SK-N-SH (cell line): ENCODE measurements around the gene PLD6. TPM values are rescaled to one million over a fixed set of nuclear protein-coding genes. Genes with fewer than 3 reads are reported as not detected.
"Not testable (repeated sequence)": the region's sequence is repeated elsewhere in the genome, so short reads cannot be mapped to it uniquely, and the experiment has no call there.

ENCODE experiments used
- CTCF ChIA-PET: fragments of 300-600, 350-600 bp; formaldehyde crosslinking; extraction: SDS; loops from one replicate; lab custom pipeline; 2021; lab: Yijun Ruan, JAX
- POLR2A ChIA-PET: fragments of 350-600 bp; sonication (Branson Sonifier 250); formaldehyde crosslinking; extraction: SDS; loops from one replicate; lab custom pipeline; 2020; ENCODE audit warnings: antibody characterized with exemption, inconsistent platforms; lab: Yijun Ruan, JAX
- DNase-seq: peaks from one replicate; pipeline ENCODE4 v3.0.0; 2012
- H2AFZ ChIP-seq: fragments of 200-600 bp; sonication (generic); 2 replicates; pipeline ENCODE4 v1.8.1; 2016; ENCODE audit warnings: antibody characterized with exemption, mild to moderate bottlenecking, low read depth
- H3F3A ChIP-seq: fragments of 200-600 bp; sonication (generic); replicated peaks from 2 replicates; pipeline ENCODE3; 2016; ENCODE audit warnings: antibody characterized with exemption, mild to moderate bottlenecking; ENCODE audit not compliant: insufficient read depth
- H3K27ac ChIP-seq, 2 experiments: fragments of 200-500 bp in 1 of 2; fragments of 200-600 bp in 1 of 2; sonication (Bioruptor generic) in 1 of 2; sonication (generic), shearing (Covaris generic) in 1 of 2; 2 replicates each; pipeline versions ENCODE4 v1.5.1 to v1.6.1; 2014 to 2016; ENCODE audit warnings: low read depth in 2 of 2, inconsistent platforms in 1 of 2, low read length in 1 of 2, mild to moderate bottlenecking in 1 of 2, mixed read lengths in 1 of 2
- H3K27me3 ChIP-seq: fragments of 200-600 bp; sonication (generic), shearing (Covaris generic); 2 replicates; pipeline ENCODE4 v1.6.1; 2016; ENCODE audit warnings: mixed run types; ENCODE audit not compliant: insufficient read depth
- H3K36me3 ChIP-seq, 2 experiments: fragments of 200-500 bp in 1 of 2; fragments of 200-600 bp in 1 of 2; sonication (Bioruptor generic) in 1 of 2; sonication (generic) in 1 of 2; replicated peaks in 1 of 2; 2 replicates each; pipeline versions ENCODE3 to v1.5.1; 2014 to 2016; ENCODE audit warnings: low read length in 1 of 2, mild to moderate bottlenecking in 1 of 2; ENCODE audit not compliant: insufficient read depth in 2 of 2, control insufficient read depth in 1 of 2
- H3K4me1 ChIP-seq, 2 experiments: fragments of 200-500 bp in 1 of 2; fragments of 200-600 bp in 1 of 2; sonication (Bioruptor generic) in 1 of 2; sonication (generic), shearing (Covaris generic) in 1 of 2; 2 replicates each; pipeline versions ENCODE4 v1.5.1 to v1.6.1; 2014 to 2016; ENCODE audit warnings: low read depth in 1 of 2, low read length in 1 of 2, mixed run types in 1 of 2; ENCODE audit not compliant: insufficient read depth in 2 of 2, control insufficient read depth in 1 of 2
- H3K4me2 ChIP-seq: fragments of 200-600 bp; sonication (generic), shearing (Covaris generic); 2 replicates; pipeline ENCODE4 v1.6.1; 2017; ENCODE audit warnings: mixed run types
- H3K4me3 ChIP-seq, 2 experiments: fragments of 200-500 bp in 1 of 2; fragments of 200-600 bp in 1 of 2; sonication (Bioruptor generic) in 1 of 2; sonication (generic), shearing (Covaris generic) in 1 of 2; 2 replicates each; pipeline versions ENCODE4 v1.5.1 to v1.8.1; 2014 to 2016; ENCODE audit warnings: low read depth in 2 of 2, inconsistent platforms in 1 of 2, low read length in 1 of 2, mild to moderate bottlenecking in 1 of 2, mixed read lengths in 1 of 2, moderate library complexity in 1 of 2
- H3K79me2 ChIP-seq: fragments of 200-600 bp; sonication (generic); 2 replicates; pipeline ENCODE4 v1.8.1; 2017; ENCODE audit warnings: mild to moderate bottlenecking; ENCODE audit not compliant: insufficient read depth
- H3K9ac ChIP-seq: fragments of 200-600 bp; sonication (generic); 2 replicates; pipeline ENCODE4 v1.6.1; 2017; ENCODE audit warnings: mixed run types
- H3K9me2 ChIP-seq: fragments of 200-600 bp; sonication (generic); 2 replicates; pipeline ENCODE4 v1.6.1; 2017; ENCODE audit warnings: mixed run types
- H3K9me3 ChIP-seq: fragments of 200-600 bp; sonication (generic); 2 replicates; pipeline ENCODE4 v1.6.1; 2017; ENCODE audit warnings: mixed run types, mild to moderate bottlenecking, moderate library complexity
- H4K20me1 ChIP-seq: fragments of 200-600 bp; sonication (generic); 2 replicates; pipeline ENCODE4 v1.6.1; 2017; ENCODE audit warnings: mild to moderate bottlenecking, mixed run types; ENCODE audit not compliant: insufficient read depth
- CHD2 ChIP-seq: fragments of 150-350 bp; IDR thresholded peaks from 2 replicates; pipeline ENCODE4 v1.6.1; 2018; ENCODE audit warnings: low read length; ENCODE audit not compliant: partially characterized antibody
- EZH2phosphoT487 ChIP-seq: fragments of 200-600 bp; sonication (generic); IDR thresholded peaks from 2 replicates; pipeline ENCODE4 v1.6.1; 2017; ENCODE audit warnings: low read depth, mixed run types, mild to moderate bottlenecking, antibody characterized with exemption, moderate library complexity, borderline replicate concordance
- GATA2 ChIP-seq: sonication (generic); formaldehyde crosslinking; IDR thresholded peaks from 2 replicates; pipeline ENCODE4 v1.5.0; 2020; ENCODE audit warnings: mild to moderate bottlenecking, missing genetic modification reagents
- JUND ChIP-seq: IDR thresholded peaks from 2 replicates; pipeline ENCODE4 v1.4.0; 2012
- MEF2A ChIP-seq: IDR thresholded peaks from 2 replicates; pipeline ENCODE4 v1.4.0; 2012; ENCODE audit warnings: low read depth, borderline replicate concordance
- NFIC ChIP-seq: IDR thresholded peaks from 2 replicates; pipeline ENCODE4 v1.4.0; 2012; ENCODE audit warnings: borderline replicate concordance
- RAD21 ChIP-seq: IDR thresholded peaks from 2 replicates; pipeline ENCODE4 v1.6.1; 2012; ENCODE audit warnings: mild to moderate bottlenecking, low read length
- RFX5 ChIP-seq: IDR thresholded peaks from 2 replicates; pipeline ENCODE4 v1.6.1; 2012; ENCODE audit warnings: mild to moderate bottlenecking, improper control_type of control experiment, low read length
- TAF1 ChIP-seq: IDR thresholded peaks from 2 replicates; pipeline ENCODE4 v1.6.1; 2012; ENCODE audit warnings: low read depth, mild to moderate bottlenecking, low read length, moderate library complexity, borderline replicate concordance
- TCF12 ChIP-seq: IDR thresholded peaks from 2 replicates; pipeline ENCODE4 v1.4.0; 2012
- TEAD4 ChIP-seq: IDR thresholded peaks from 2 replicates; pipeline ENCODE4 v1.4.0; 2012; ENCODE audit warnings: mild to moderate bottlenecking, borderline replicate concordance; ENCODE audit not compliant: insufficient read depth
- WGBS: methylation state at CpG from one replicate; pipeline ENCODE4 v1.1.6; 2017; ENCODE audit warnings: low lambda C conversion rate; 5-methylcytosine and 5-hydroxymethylcytosine counted together
- polyA plus RNA-seq, 3 experiments: library from polyadenylated mRNA; depleted of rRNA; stranded (reverse); fragments of >200 nt; gene quantifications; 2 replicates each; pipeline ENCODE4 v1.2.3, GENCODE V29; 2012
- TF ChIP-seq, protein P1 (sequence below): IDR thresholded peaks from 2 replicates; pipeline ENCODE4 v1.4.0; 2012; ENCODE audit warnings: low read depth, borderline replicate concordance
- TF ChIP-seq, protein P2 (sequence below): fragments of 150-350 bp; IDR thresholded peaks from 2 replicates; pipeline ENCODE4 v1.6.1; 2017; ENCODE audit warnings: antibody characterized with exemption, low read length, low read depth, borderline replicate concordance
- TF ChIP-seq, protein P3 (sequence below): IDR thresholded peaks from 2 replicates; pipeline ENCODE4; 2012
- TF ChIP-seq, protein P4 (sequence below): IDR thresholded peaks from 2 replicates; pipeline ENCODE4 v1.4.0; 2012; ENCODE audit warnings: low read depth

PLD6 gene
- polyA plus RNA-seq, 1 of the 3 experiments (the other 2 are of a cell fraction): 3.7 TPM

DNA sequence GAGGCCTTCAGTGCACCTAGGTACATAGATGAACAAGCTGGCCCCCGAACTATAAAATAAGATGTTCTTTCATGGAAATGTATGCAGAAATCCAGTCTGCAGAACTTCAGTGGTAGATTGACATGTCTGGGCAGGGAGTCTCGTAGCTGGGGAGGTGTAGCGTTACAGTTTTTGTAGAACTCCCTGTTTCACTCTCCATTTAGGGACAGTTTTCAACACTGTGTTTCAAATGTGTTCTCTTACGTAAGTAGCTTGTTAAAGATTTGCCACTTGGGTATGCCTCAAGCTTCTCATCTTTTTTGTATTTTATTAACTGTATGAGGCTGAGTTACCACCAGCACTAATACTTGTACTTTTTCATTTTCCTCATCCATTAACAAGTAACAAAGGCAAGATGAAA lies 46.6 kb downstream of the PLD6 start (continued):
- TF ChIP-seq, protein P1, sequence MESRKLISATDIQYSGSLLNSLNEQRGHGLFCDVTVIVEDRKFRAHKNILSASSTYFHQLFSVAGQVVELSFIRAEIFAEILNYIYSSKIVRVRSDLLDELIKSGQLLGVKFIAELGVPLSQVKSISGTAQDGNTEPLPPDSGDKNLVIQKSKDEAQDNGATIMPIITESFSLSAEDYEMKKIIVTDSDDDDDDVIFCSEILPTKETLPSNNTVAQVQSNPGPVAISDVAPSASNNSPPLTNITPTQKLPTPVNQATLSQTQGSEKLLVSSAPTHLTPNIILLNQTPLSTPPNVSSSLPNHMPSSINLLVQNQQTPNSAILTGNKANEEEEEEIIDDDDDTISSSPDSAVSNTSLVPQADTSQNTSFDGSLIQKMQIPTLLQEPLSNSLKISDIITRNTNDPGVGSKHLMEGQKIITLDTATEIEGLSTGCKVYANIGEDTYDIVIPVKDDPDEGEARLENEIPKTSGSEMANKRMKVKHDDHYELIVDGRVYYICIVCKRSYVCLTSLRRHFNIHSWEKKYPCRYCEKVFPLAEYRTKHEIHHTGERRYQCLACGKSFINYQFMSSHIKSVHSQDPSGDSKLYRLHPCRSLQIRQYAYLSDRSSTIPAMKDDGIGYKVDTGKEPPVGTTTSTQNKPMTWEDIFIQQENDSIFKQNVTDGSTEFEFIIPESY: no peak
- TF ChIP-seq, protein P2, sequence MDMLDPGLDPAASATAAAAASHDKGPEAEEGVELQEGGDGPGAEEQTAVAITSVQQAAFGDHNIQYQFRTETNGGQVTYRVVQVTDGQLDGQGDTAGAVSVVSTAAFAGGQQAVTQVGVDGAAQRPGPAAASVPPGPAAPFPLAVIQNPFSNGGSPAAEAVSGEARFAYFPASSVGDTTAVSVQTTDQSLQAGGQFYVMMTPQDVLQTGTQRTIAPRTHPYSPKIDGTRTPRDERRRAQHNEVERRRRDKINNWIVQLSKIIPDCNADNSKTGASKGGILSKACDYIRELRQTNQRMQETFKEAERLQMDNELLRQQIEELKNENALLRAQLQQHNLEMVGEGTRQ: no peak

DNA sequence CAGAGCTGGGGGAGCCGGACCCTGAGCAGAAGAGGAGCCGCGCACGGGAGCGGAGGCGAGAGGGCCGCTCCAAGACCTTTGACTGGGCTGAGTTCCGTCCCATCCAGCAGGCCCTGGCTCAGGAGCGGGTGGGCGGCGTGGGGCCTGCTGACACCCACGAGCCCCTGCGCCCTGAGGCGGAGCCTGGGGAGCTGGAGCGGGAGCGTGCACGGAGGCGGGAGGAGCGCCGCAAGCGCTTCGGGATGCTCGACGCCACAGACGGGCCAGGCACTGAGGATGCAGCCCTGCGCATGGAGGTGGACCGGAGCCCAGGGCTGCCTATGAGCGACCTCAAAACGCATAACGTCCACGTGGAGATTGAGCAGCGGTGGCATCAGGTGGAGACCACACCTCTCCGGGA lies 47.6 kb downstream of the PLD6 start:
- H3K9me3 ChIP-seq, H3K27me3 ChIP-seq, H3K9me2 ChIP-seq, POLR2A ChIA-PET, H3K9ac ChIP-seq, DNase-seq, H4K20me1 ChIP-seq, H3F3A ChIP-seq, H3K4me3 ChIP-seq, H3K4me2 ChIP-seq, H3K27ac ChIP-seq, H3K79me2 ChIP-seq, H2AFZ ChIP-seq: not testable (repeated sequence)
- CTCF ChIA-PET: interaction anchor here (1.4 to 4.0 kb wide), 2 partner anchors 17 to 167 kb away, joined by 3 to 18 read pairs; no protein-coding TSS in a partner anchor
- 95% methylated on average over 8 of the region's 33 CpGs for WGBS
- Histone ChIP-seq H3K4me1 (peaks cover 0 to 14% of the 10 kb centered on the region in 2 experiments; a peak in 2 of 4 replicates), H3K36me3 (peaks cover 45 to 83% of the 10 kb centered on the region in 2 experiments)

DNA sequence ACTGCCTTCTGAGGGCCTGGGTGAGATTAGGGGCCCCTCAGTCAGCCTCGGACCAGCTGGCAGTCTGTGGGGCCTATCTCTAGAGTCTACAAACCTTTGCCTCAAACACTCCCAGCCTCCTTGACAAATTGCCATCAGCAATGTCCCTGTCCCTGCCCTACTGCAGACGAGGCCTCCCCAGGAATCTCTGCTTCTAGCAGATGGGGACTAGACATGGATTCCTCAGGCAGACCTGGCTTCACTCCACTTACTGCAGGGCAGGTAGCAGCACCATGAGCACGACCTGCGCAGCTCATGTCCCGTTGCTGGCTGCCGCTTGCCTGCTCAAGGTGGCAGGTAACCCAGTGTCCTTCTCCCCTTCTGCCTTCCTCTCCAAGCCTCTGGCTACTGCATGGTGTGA lies 49.1 kb downstream of the PLD6 start:
- no peak overlapping the region for H3K4me2 ChIP-seq
- H3F3A ChIP-seq: peaks cover 17% of the 10 kb centered on the region
- H3K79me2 ChIP-seq: peaks cover 7% of the 10 kb centered on the region; the same call in 1 of the 2 replicates
- ChIA-PET CTCF (interaction anchor here (4.0 kb wide), 1 partner anchor 15 kb away, joined by 18 read pairs; no protein-coding TSS in a partner anchor), POLR2A (no interaction called here)
- H3K9me2 ChIP-seq: no peaks in the 10 kb centered on the region
- no peak for DNase-seq
- WGBS: 87% methylated on average over 2 of the region's 6 CpGs
- no peaks in the 10 kb centered on the region for H3K27me3 ChIP-seq
- H3K36me3 ChIP-seq: peaks cover 45 to 73% of the 10 kb centered on the region in 2 experiments
- H3K9me3 ChIP-seq: no peaks in the 10 kb centered on the region
- no peak overlapping the region for H3K9ac ChIP-seq
- no peak for TF ChIP-seq TCF12
- no peak for TF ChIP-seq GATA2 (CRISPR knock-in tag)
- TF ChIP-seq TAF1: no peak
- TF ChIP-seq, protein P3, sequence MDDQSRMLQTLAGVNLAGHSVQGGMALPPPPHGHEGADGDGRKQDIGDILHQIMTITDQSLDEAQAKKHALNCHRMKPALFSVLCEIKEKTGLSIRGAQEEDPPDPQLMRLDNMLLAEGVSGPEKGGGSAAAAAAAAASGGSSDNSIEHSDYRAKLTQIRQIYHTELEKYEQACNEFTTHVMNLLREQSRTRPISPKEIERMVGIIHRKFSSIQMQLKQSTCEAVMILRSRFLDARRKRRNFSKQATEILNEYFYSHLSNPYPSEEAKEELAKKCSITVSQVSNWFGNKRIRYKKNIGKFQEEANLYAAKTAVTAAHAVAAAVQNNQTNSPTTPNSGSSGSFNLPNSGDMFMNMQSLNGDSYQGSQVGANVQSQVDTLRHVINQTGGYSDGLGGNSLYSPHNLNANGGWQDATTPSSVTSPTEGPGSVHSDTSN: no peak
- TF ChIP-seq RAD21: no peak
- TF ChIP-seq CHD2: no peak
- TF ChIP-seq MEF2A: no peak
- TF ChIP-seq TEAD4: no peak
- no peak for TF ChIP-seq NFIC
- TF ChIP-seq, protein P4, sequence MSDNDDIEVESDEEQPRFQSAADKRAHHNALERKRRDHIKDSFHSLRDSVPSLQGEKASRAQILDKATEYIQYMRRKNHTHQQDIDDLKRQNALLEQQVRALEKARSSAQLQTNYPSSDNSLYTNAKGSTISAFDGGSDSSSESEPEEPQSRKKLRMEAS: no peak
- TF ChIP-seq EZH2phosphoT487: no peak
- no peak for TF ChIP-seq JUND
- no peak for TF ChIP-seq RFX5
- no peak overlapping the region for H2AFZ ChIP-seq
- H3K4me1 ChIP-seq: peaks cover 0 to 25% of the 10 kb centered on the region in 2 experiments; a peak in 3 of 4 replicates
- no peak overlapping the region for H3K4me3 ChIP-seq
- no peak overlapping the region for H3K27ac ChIP-seq
- H4K20me1 ChIP-seq: no peaks in the 10 kb centered on the region
